GM19438 (cell line): Measurements from ENCODE around the gene EDNRB.
"Not testable (repeated sequence)": the region's sequence is repeated elsewhere in the genome, so short reads cannot be mapped to it uniquely, and the experiment has no call there.

Experiments used
- ATAC-seq: cut with Tn5 transposase; IDR thresholded peaks from one replicate; pipeline ENCODE4 v1.9.1; 2021; ENCODE audit warnings: low read depth; ENCODE audit not compliant: unreplicated experiment

Gene EDNRB

GRCh38 chr13:77848050-77848449, 70.6 kb downstream of the EDNRB start:
- ATAC-seq, result not testable (repeated sequence)

- no peak for ATAC-seq
Observed at GRCh38 chr13:77846173-77846572, 72.5 kb downstream of the EDNRB start.
